ACHN (cell line): Measurements from ENCODE around the gene PTRH2.
"Not testable (repeated sequence)": the region's sequence is repeated elsewhere in the genome, so short reads cannot be mapped to it uniquely, and the experiment has no call there.

Source experiments
- DNase-seq: peaks from one replicate; pipeline ENCODE4 v3.0.0-alpha.2; 2015
- in situ Hi-C: cut with HindIII; loops from 2 replicates; pipeline ENCODE4 v1.10.0; 2017; ENCODE audit warnings: low sequenced_read_pairs, low pct_ligation_motif_present, low pct_unique_long_range_greater_than_20kb

PTRH2 gene

DNA sequence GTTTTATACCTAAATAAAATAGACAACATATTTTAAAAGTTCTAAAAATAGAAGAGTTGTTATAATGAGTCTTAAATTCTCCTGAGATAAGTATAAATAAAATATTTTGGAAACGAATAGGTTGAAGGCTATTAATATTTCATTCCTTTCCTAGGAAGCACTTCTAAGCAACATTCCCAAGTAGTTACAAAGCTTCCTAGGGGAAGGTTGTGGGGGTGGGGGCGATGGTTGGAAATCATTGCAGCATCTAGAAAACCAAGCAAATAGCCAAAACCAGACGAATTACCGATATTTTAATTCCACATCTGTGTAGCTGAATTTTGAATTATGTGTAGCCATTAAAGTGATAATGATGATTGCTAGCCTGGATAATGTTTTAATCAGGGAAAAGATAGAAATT is 26.9 kb downstream of the PTRH2 start:
- no peak for DNase-seq
- in situ Hi-C loops: no loop called here

DNA sequence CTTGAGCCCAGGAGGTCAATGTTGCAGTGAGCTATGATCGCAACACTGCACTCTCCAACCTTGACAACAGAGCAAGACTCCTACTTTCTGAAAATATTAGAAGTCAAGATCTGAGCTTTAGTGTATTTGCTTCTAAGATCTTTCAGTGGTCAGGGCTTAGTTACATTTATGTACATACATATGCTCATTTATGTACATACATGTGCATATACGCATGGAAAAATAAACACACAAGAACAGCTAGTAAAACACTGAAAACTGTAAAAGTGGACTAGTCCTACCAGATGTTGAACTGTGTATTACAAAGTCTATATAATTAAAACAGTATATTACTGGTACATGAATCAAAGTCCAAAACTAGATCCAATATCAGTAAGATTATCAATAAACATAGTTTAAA is 28.3 kb downstream of the PTRH2 start:
- no peak for DNase-seq
- in situ Hi-C loops: no loop called here

GRCh38 chr17:59676716-59677115 is 30.5 kb downstream of the PTRH2 start:
- no peak for DNase-seq
- in situ Hi-C loops: no loop called here

GRCh38 chr17:59675231-59675630 is 32.0 kb downstream of the PTRH2 start:
- DNase-seq: no peak
- in situ Hi-C loops: no loop called here

DNA sequence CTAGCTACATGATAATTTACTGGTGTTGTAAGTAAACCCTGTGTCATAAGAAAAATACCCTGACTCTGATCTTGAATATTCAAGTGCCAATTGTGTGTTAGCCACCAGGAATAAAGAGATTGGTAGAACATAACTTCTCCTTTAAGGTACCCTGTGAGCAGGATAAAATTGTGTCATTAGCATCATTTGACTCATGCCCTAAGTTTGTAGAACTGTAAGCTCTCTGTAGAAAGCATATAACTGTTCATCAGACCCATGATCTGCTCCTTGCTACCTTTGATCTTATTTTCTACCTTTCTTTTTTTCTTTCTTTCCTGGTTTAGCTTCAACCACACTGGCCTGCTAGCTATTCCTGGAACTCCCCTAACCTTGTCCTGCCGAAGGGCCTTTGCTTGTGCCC is 35.8 kb downstream of the PTRH2 start:
- in situ Hi-C loops: no loop called here

GRCh38 chr17:59669944-59670343 is 37.3 kb downstream of the PTRH2 start:
- no peak for DNase-seq
- in situ Hi-C loops: no loop called here

More for the DNA sequence above, 35.8 kb downstream of the PTRH2 start:
- DNase-seq: no peak

DNA sequence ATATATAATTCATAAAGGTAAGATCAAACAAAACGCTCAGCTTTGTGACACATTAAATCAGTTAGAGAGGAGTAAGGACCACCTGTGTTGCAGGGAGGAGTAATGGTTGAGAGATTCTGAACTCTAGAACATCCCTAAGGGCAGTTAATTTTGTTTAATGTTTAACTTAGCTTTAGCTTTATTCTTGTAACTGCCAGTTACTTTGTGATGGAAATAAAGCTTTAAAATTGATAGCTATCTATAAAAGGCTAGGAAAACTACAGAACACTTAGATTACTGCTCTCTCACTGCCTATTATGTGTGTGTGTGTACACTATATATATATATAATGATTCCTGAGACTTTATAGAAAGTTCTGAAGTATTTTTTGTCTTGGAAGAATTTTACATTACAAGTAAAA is 37.8 kb downstream of the PTRH2 start:
- DNase-seq: peak; percentile 93
- in situ Hi-C loops: no loop called here

- in situ Hi-C loops: no loop called here
- DNase-seq: peak; percentile 98
Measured at GRCh38 chr17:59668816-59669215, 38.4 kb downstream of the PTRH2 start.

DNA sequence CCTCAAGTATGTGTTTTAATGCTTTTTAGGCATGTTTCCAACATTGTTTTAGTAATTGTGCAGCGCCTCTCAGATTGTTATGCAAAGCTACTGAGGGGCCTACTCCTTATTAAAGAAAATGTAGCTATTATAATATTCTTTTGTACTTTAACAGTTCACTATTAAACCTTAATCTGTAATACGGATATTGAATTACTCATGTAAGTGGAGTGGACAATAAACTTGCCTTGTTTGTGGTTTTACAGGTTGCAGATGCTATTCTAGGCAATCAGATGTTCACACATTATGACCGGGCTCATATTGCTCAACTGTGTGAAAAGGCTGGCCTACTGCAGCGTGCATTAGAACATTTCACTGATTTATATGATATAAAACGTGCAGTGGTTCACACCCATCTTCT is 41.0 kb downstream of the PTRH2 start:
- DNase-seq: no peak
- in situ Hi-C loops: no loop called here

- in situ Hi-C loops: not testable (repeated sequence)
Measured at GRCh38 chr17:59656624-59657023, 50.6 kb downstream of the PTRH2 start.

DNA sequence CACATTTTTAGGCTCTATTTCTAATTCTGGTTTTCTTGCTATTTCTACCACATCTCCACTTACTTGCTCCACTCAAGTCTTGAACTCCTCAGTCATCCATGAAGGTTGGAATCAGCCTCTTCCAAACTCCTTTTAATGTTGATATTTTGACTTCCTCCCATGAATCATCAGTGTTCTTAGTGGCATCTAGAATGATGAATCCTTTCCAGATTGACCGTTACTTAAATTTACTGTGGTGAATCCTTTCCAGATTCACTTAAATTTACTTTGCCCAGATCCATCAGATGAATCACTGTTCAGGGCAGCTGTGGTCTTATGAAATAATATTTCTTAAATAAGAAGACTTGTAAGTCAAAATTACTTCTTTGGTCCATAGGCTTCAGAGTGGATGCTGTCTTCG is 55.1 kb downstream of the PTRH2 start:
- in situ Hi-C loops: no loop called here
- DNase-seq: no peak

More at GRCh38 chr17:59656624-59657023, 50.6 kb downstream of the PTRH2 start:
- not testable (repeated sequence) for DNase-seq

- in situ Hi-C loops: no loop called here
- no peak for DNase-seq
Measured at GRCh38 chr17:59651346-59651745, 55.9 kb downstream of the PTRH2 start.

GRCh38 chr17:59650642-59651041 is 56.6 kb downstream of the PTRH2 start:
- no peak for DNase-seq
- in situ Hi-C loops: no loop called here

- in situ Hi-C loops: no loop called here
- no peak for DNase-seq
Measured at GRCh38 chr17:59649886-59650285, 57.3 kb downstream of the PTRH2 start.
